Activated CD8-positive, alpha-beta memory T cell treated with anti-CD3 and anti-CD28 coated beads, Interleukin-2, amount 10 ng/mL, durations not matched to agents 7 days and 5 days (primary cell): ENCODE measurements around the gene SLC5A10. TPM values are rescaled to one million over a fixed set of nuclear protein-coding genes. Genes with fewer than 3 reads are reported as not detected.

Source experiments
- ATAC-seq: fragments of 150-1000 bp; cut with Tn5 transposase; one replicate; pipeline ENCODE4 v1.10.0; 2021; ENCODE audit warnings: moderate library complexity
- CTCF ChIA-PET: fragments of 350-600 bp; sonication (Branson Sonifier 250); formaldehyde crosslinking; loops from one replicate; lab custom pipeline; 2021; ENCODE audit warnings: antibody characterized with exemption; lab: Charles Lee
- DNase-seq: peaks from one replicate; pipeline ENCODE4 v3.0.0-alpha.2; 2020
- H3K27ac Mint-ChIP-seq: one replicate; pipeline ENCODE4 v1.8.0; 2021; ENCODE audit warnings: mild to moderate bottlenecking, mixed read lengths
- H3K27me3 Mint-ChIP-seq: one replicate; pipeline ENCODE4 v1.8.0; 2021; ENCODE audit warnings: mixed read lengths
- H3K36me3 Mint-ChIP-seq: one replicate; pipeline ENCODE4 v1.8.0; 2021; ENCODE audit warnings: mild to moderate bottlenecking, mixed read lengths
- H3K4me1 Mint-ChIP-seq: one replicate; pipeline ENCODE4 v1.8.0; 2021; ENCODE audit warnings: mixed read lengths
- H3K4me3 Mint-ChIP-seq: one replicate; pipeline ENCODE4 v1.8.0; 2021; ENCODE audit warnings: mild to moderate bottlenecking, moderate library complexity, mixed read lengths
- H3K9me3 Mint-ChIP-seq: one replicate; pipeline ENCODE4 v1.8.0; 2022; ENCODE audit warnings: low read depth, mixed read lengths
- total RNA-seq, 2 experiments: library from RNA; stranded (reverse); gene quantifications; one replicate each; pipeline ENCODE4 v1.2.3, GENCODE V29; 2021

Gene SLC5A10
- total RNA-seq, 2 experiments from 2014 or later, result not detected

DNA sequence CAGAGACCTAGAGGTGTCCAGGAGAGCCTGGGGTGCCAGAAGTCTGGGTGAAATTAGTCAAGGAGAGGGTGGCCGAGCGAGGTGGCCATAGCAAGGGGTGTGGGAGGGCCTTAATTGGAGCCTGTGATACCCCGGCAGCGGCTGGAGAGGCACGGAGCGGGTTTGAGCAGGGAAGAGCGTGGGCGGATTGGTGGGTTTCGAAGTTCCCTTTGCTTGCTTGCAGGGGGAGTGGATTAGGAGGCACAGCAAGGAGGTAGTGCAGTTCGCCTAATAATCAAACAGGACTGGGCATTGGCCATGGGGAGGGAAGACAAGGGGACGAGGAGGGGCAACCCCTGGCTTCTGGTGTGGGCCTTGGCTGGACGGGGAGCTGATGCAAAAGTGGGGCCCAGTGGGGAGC is 58.0 kb downstream of the SLC5A10 start:
- H3K9me3 Mint-ChIP-seq, result no peaks in the 10 kb centered on the region
- H3K4me1 Mint-ChIP-seq, result peaks cover 1% of the 10 kb centered on the region
- H3K27me3 Mint-ChIP-seq, result peaks cover 15% of the 10 kb centered on the region
- H3K4me3 Mint-ChIP-seq, result no peak overlapping the region
- ATAC-seq, result no peak
- no peak for DNase-seq
- CTCF ChIA-PET, result no interaction called here
- H3K36me3 Mint-ChIP-seq, result no peaks in the 10 kb centered on the region
- no peak overlapping the region for H3K27ac Mint-ChIP-seq

DNA sequence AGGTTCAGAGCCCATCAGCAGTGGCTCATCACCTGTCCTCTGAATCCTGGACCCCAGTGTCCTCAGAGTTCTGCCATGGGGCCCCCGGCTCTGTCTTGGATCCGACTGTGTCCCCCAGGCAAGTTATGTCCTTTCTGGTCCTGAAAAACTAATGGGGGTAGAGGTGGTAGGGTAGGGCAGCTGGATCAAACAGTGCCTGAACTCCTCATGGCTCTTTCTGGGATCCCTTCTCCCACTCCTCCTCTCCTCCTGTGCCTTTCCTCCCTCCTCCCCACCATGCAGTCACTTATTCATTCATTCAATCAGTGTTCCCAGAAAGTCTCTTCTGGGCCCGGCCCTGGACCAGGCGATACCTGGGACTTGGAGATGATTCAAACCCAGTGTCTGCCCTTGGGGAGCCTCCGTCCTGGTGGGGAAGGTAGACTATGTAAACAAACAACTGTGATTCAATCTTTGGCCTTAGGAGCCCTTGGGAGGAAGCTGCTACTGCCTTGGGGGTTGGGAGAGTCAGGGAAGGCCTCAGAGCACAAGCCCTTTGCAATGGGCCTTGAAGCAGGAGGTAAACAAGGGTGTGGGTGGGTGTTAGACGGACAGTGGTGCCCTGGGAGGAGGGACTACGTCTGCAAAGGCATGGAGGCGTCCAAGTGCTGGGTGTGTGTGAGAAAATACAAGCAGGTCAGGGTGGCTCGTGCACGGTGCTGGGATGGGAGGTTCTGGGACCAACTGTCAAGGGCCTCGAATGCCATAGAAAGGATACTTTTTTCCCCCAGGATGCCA is 59.0 kb downstream of the SLC5A10 start:
- CTCF ChIA-PET, result no interaction called here
- no peaks in the 10 kb centered on the region for H3K36me3 Mint-ChIP-seq
- H3K4me1 Mint-ChIP-seq, result peaks cover 1% of the 10 kb centered on the region
- peaks cover 15% of the 10 kb centered on the region for H3K27me3 Mint-ChIP-seq
- DNase-seq (no peak), ATAC-seq (no peak)
- no peak overlapping the region for H3K4me3 Mint-ChIP-seq
- no peaks in the 10 kb centered on the region for H3K9me3 Mint-ChIP-seq
- H3K27ac Mint-ChIP-seq, result no peak overlapping the region

DNA sequence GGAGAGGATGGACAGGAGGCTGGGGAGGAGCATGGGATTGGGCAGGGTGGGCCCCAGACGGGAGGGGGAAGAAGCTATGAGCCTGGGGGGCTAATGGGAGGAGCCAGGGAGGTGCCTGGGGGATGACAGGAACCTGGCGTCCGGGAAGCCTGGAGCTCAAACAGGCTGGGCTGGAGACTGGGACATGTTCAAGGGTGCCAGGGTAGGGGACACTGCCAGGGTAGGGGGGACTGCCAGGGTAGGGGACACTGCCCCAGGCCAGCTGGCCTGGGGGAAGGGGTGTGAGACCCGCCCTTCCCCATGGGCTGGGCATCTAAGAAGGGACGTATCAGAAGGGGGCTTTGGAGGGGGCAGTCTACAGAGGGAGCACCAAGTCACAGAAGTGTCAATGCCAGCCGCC is 59.6 kb downstream of the SLC5A10 start:
- CTCF ChIA-PET, result interaction anchor here (1.0 kb wide), 1 partner anchor 51 kb away, joined by 3 read pairs; no protein-coding TSS in a partner anchor
- H3K4me3 Mint-ChIP-seq, result no peak overlapping the region
- DNase-seq (no peak), ATAC-seq (no peak)
- no peaks in the 10 kb centered on the region for H3K36me3 Mint-ChIP-seq
- H3K4me1 Mint-ChIP-seq, result peaks cover 1% of the 10 kb centered on the region
- H3K27ac Mint-ChIP-seq, result no peak overlapping the region
- peaks cover 12% of the 10 kb centered on the region for H3K27me3 Mint-ChIP-seq
- no peaks in the 10 kb centered on the region for H3K9me3 Mint-ChIP-seq

DNA sequence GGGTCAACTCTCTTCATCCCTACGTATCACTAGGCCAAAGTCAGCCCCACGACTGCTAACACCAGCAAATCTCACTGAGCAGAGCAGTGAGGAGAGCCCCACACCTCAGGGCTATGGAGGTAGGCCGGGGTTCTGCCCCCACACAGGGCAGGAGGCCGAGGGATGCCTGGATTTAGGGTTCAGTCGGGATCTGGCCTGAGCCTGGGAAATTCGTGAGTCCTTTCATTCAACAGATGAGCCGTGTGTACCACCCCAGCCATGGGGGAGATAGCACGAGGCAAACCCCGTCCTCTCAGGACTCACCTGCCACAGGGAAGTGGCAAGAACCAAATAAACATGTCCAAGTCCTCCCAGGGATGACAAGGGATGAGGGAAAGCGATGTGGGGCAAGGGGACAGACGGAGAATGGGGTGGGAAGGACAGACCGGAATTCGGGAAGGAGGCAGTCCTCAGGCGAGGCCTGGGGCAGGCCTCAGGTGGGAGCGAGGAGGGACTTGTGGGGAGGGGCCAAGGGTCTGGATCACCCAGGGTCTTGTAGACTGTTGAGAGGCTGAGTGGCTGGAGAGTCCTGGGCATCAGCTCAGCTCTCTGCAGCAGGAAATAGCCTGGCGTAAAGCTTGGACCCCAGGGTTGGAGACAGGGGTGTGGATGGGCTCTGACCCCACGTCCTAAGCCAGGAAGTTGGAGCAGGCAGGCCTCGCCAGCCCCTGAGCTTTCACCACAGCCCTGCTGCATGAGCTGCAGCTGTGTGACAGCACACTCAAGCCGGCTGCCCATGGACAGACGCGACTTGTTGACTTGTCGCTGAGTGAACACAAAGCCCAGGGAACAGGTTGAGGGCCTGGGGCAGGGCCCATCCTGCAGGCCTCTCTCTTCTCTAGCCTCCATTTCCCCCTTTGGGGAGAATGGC is 60.5 kb downstream of the SLC5A10 start:
- peaks cover 1% of the 10 kb centered on the region for H3K4me1 Mint-ChIP-seq
- peaks cover 6% of the 10 kb centered on the region for H3K27me3 Mint-ChIP-seq
- no peaks in the 10 kb centered on the region for H3K36me3 Mint-ChIP-seq

DNA sequence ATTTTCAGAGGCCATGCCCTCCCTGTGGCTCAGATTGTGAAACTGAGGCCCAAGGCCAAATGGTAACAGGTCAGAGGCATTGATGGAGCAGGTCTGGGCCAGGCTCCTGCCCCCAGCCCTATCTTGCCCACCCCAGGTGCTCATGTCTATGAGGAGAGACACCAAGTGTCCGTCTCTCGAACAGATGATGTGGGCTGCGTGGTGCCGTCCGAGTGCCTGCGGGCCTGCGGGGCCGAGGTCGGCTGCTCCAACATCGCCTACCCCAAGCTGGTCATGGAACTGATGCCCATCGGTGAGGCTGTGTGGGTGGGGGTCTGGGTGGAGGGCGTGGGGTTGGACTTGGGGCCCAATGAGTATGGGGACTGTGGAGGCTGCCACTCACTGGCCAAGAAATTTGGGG is 61.3 kb downstream of the SLC5A10 start:
- H3K4me3 Mint-ChIP-seq, result no peak overlapping the region
- peaks cover 1% of the 10 kb centered on the region for H3K4me1 Mint-ChIP-seq
- H3K9me3 Mint-ChIP-seq, result no peaks in the 10 kb centered on the region
- H3K27ac Mint-ChIP-seq, result no peak overlapping the region
- H3K36me3 Mint-ChIP-seq, result no peaks in the 10 kb centered on the region
- ATAC-seq, result no peak
- DNase-seq, result no peak
- no peaks in the 10 kb centered on the region for H3K27me3 Mint-ChIP-seq
- CTCF ChIA-PET, result no interaction called here

More for the DNA sequence above, 60.5 kb downstream of the SLC5A10 start:
- ATAC-seq (no peak), DNase-seq (no peak)
- no peak overlapping the region for H3K27ac Mint-ChIP-seq
- CTCF ChIA-PET, result interaction anchor here (1.0 kb wide), 1 partner anchor 51 kb away, joined by 3 read pairs; no protein-coding TSS in a partner anchor
- H3K9me3 Mint-ChIP-seq, result no peaks in the 10 kb centered on the region
- no peak overlapping the region for H3K4me3 Mint-ChIP-seq

DNA sequence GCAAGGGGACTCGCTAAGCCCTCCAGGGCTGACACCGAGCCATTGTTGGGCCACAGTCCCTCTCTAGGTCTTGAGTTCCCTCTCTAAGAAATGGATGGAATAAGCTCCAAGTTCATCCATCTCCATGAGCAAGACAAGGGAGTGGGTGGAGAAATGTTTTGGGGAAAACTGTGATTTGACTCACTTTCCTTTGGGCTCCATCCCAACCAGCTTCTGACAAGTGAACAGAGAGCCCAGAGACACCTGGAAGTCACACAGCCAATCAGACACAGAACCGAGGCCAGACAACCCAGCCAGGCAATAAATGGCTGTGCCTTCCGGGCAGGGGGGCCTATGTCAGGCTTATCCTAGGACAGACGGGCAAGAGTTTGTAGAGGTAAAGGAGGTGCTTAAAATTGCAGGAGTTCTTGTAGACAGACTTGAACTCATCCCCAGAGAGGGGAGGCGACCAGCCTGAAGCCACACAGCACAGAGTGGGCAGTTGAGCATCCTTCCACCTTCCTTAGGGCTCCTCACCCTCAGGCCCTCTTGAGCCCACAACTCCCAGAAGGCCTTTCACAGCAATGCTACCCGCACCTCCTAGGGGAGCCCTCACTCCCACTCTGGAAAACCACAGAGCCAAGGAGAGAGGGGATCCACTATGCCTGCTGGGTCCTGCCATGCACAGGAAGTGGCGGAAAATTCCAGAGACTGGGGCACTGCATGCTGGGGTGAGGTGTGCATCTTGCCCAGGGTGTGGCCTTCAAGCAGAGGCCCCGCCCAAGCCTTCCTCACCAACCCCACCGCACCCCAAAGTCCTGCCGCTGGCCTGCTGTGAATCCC is 62.1 kb downstream of the SLC5A10 start:
- no peak for DNase-seq
- Mint-ChIP-seq H3K9me3 (no peaks in the 10 kb centered on the region), H3K36me3 (no peaks in the 10 kb centered on the region), H3K4me1 (peaks cover 1% of the 10 kb centered on the region), H3K4me3 (no peak overlapping the region), H3K27ac (no peak overlapping the region), H3K27me3 (no peaks in the 10 kb centered on the region)
- ATAC-seq, result no peak
- CTCF ChIA-PET, result interaction anchor here (1.1 kb wide), 1 partner anchor 53 kb away, joined by 4 read pairs; no protein-coding TSS in a partner anchor

DNA sequence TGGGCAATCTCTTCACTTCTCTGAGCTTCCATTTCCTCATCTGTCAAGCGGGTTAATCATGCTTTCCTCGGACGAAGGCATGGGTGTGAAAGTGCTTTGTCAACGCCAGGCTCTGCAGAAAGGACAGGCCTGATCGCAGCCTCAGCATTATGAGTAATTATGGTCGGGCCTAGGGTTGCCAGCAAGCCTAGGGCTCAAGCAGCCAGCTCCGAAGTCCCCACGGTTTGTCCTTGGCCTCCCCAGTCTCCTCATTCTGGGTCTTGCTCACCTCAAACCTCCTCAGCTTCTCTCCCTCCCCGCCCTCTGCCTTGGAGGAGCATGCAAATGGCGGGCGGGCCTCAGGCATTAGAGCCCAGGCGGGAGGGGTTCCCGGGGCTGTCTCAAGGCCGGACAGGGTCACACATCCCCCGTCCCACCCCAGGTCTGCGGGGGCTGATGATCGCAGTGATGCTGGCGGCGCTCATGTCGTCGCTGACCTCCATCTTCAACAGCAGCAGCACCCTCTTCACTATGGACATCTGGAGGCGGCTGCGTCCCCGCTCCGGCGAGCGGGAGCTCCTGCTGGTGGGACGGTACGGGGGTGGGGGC is 62.8 kb downstream of the SLC5A10 start:
- DNase-seq (no peak), ATAC-seq (no peak)
- Mint-ChIP-seq H3K4me1 (peaks cover 1% of the 10 kb centered on the region), H3K9me3 (no peaks in the 10 kb centered on the region), H3K27ac (no peak overlapping the region), H3K36me3 (no peaks in the 10 kb centered on the region), H3K27me3 (no peaks in the 10 kb centered on the region), H3K4me3 (no peak overlapping the region)
- CTCF ChIA-PET, result interaction anchor here (1.1 kb wide), 1 partner anchor 54 kb away, joined by 4 read pairs; no protein-coding TSS in a partner anchor

DNA sequence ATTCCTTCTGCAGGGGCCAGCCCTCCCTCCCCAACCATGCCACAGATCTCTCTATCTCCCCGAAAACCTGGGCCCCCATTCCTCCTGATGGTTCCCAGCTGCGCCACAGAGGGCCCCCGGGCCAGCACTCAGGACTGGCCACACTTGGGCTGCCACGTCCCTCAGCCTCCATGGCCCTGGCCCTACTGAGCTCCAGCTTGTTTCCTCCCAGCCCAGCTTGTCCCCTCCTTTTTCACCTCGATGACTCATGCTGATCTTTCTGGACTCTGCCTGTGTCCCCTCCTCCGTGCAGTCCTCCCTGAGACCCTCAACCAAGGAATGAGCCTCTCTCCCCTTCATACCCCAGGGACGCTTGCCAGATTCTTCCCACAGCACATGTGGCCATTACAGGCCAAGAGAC is 63.5 kb downstream of the SLC5A10 start:
- H3K4me3 Mint-ChIP-seq, result no peak overlapping the region

DNA sequence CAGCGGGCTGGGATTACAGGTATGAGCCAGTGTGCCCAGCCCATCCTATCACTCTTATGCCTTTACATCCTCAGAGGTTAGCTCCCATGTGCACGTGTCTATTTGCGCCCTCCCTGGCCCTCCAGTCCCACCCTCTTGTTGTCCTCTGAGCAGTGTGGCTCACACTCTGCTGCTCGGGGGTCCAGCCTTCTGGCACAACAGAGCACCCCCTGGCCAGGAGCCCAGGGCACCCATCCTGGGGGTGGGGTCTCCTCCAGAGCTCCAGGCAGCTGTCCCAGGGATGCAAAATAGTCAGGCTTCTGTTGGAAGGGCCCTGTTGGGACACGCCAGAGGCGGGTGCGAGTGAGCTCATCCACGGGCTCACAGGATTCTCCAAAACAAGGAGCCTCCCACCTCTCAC is 64.3 kb downstream of the SLC5A10 start:
- CTCF ChIA-PET, result interaction anchor here (0.8 kb wide), 1 partner anchor 55 kb away, joined by 3 read pairs; no protein-coding TSS in a partner anchor
- DNase-seq (no peak), ATAC-seq (no peak)
- Mint-ChIP-seq H3K27ac (no peak overlapping the region), H3K9me3 (no peaks in the 10 kb centered on the region), H3K27me3 (no peaks in the 10 kb centered on the region), H3K4me3 (no peak overlapping the region), H3K4me1 (peaks cover 1% of the 10 kb centered on the region), H3K36me3 (no peaks in the 10 kb centered on the region)

More for the DNA sequence above, 63.5 kb downstream of the SLC5A10 start:
- DNase-seq, result no peak
- Mint-ChIP-seq H3K9me3 (no peaks in the 10 kb centered on the region), H3K4me1 (peaks cover 1% of the 10 kb centered on the region), H3K27me3 (no peaks in the 10 kb centered on the region), H3K36me3 (no peaks in the 10 kb centered on the region), H3K27ac (no peak overlapping the region)
- no peak for ATAC-seq
- CTCF ChIA-PET, result interaction anchor here (1.1 kb wide), 1 partner anchor 54 kb away, joined by 4 read pairs; no protein-coding TSS in a partner anchor

DNA sequence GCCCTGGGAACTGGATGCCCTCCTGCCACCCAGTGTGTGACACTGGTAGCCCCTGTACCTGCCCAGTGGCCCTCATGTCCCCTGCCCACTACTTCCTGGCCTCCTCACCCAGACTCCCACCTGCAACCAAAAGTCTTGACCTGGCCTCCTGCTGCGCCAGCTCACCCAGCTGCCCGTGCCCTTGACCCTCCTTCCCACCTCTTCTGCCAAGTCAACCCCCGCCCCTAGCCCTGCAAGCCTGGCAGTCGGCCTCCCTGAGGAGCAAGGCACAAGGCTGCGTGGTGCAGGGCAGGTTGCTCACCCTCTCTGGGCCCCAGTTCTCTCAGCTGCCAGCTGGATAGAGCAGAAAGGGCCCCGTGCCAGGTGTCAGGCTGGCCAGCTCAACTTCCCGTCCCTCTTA is 64.9 kb downstream of the SLC5A10 start:
- CTCF ChIA-PET, result interaction anchor here (0.8 kb wide), 1 partner anchor 56 kb away, joined by 3 read pairs; no protein-coding TSS in a partner anchor
- ATAC-seq, result no peak
- Mint-ChIP-seq H3K4me1 (peaks cover 1% of the 10 kb centered on the region), H3K27me3 (no peaks in the 10 kb centered on the region), H3K27ac (no peak overlapping the region), H3K36me3 (no peaks in the 10 kb centered on the region), H3K4me3 (no peak overlapping the region), H3K9me3 (no peaks in the 10 kb centered on the region)
- no peak for DNase-seq

DNA sequence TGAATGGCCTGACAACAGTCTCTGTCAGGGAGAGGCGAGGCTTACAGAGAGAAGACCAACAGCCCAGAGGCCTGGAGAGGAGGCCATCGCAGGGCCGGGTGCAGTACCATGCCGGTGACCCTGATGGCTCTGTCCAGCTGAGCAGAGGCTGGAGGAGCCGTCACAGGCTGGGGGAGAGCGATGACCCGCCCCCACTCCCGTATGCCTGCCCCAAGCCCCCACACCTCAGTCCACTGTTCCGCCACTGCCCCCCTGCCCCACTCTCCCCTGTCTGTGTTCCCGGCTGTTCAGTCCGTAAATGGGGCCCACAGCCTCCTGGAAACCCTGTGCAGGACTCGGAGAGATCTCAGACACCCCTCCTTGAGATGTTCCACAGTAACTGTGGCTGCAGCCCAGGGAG is 65.4 kb downstream of the SLC5A10 start:
- CTCF ChIA-PET, result no interaction called here

DNA sequence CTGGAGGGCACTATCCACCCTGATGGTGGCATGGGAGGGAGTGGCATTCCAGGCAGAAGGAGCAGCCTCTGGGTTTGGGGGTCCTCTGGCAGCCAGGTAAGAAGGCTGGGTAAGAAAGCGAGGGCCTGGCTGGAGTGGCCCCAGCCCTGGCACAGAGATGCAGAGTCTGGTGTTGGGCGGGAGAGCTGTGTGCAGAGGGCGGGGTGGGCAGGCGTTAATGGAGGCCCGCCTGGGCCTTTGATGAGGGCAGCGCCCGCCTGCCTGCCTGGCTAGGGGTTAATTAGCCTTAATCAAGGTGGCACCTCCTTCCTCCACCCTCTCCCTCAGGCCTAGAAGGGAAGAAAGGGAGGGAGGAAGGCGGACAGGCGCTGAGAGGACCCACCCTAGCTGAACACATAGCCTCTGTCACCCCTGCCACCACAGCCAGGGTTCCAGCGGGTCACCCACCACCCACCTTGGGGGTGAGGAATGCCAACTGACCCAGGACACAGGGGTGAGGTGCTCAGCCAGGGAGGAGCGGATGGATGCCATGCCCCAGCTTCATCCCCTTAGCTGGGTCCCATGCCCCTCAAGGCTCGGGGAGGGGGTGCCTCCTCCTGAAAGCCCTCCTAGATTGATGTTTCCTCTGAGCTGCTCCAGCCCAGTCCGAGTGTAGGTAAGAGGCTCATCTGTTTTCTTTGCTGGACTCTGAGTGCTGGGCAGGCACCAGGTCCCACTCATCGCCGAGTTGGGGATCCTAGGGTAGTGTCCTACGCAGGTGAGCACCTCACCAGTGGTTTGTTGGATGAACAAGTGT is 66.0 kb downstream of the SLC5A10 start:
- DNase-seq (no peak), ATAC-seq (no peak)
- H3K27me3 Mint-ChIP-seq, result no peaks in the 10 kb centered on the region
- CTCF ChIA-PET, result no interaction called here
- H3K4me1 Mint-ChIP-seq, result peaks cover 1% of the 10 kb centered on the region
- no peak overlapping the region for H3K4me3 Mint-ChIP-seq
- no peaks in the 10 kb centered on the region for H3K36me3 Mint-ChIP-seq
- no peaks in the 10 kb centered on the region for H3K9me3 Mint-ChIP-seq
- H3K27ac Mint-ChIP-seq, result no peak overlapping the region

More for the DNA sequence above, 65.4 kb downstream of the SLC5A10 start:
- H3K4me3 Mint-ChIP-seq, result no peak overlapping the region
- peaks cover 1% of the 10 kb centered on the region for H3K4me1 Mint-ChIP-seq
- ATAC-seq, result no peak
- no peaks in the 10 kb centered on the region for H3K9me3 Mint-ChIP-seq
- no peak for DNase-seq
- H3K36me3 Mint-ChIP-seq, result no peaks in the 10 kb centered on the region
- H3K27me3 Mint-ChIP-seq, result no peaks in the 10 kb centered on the region
- H3K27ac Mint-ChIP-seq, result no peak overlapping the region
